GM06990 (cell line): ENCODE data around the gene ITPRIPL2.

Experiments used
- DNase-seq: peaks from one replicate; pipeline ENCODE4 v3.0.0-alpha.2; 2011; ENCODE audit not compliant: insufficient read length; ENCODE audit errors: extremely low read depth
- H3K27me3 ChIP-seq: replicated peaks from 2 replicates; pipeline ENCODE4 v1.6.0; 2011; ENCODE audit warnings: low read length; ENCODE audit not compliant: control insufficient read depth, insufficient read depth
- H3K36me3 ChIP-seq: 2 replicates; pipeline ENCODE4 v1.5.1; 2011; ENCODE audit warnings: low read length; ENCODE audit not compliant: control insufficient read depth, insufficient read depth
- H3K4me3 ChIP-seq: replicated peaks from 2 replicates; pipeline ENCODE4 v1.5.1; 2011; ENCODE audit warnings: low read depth, mild to moderate bottlenecking, control low read depth, low read length
- CTCF ChIP-seq: IDR thresholded peaks from 2 replicates; pipeline ENCODE4 v1.5.1; 2011; ENCODE audit warnings: low read length, control low read depth, mild to moderate bottlenecking, inconsistent platforms; ENCODE audit not compliant: insufficient read depth, poor library complexity, severe bottlenecking

Gene ITPRIPL2

DNA sequence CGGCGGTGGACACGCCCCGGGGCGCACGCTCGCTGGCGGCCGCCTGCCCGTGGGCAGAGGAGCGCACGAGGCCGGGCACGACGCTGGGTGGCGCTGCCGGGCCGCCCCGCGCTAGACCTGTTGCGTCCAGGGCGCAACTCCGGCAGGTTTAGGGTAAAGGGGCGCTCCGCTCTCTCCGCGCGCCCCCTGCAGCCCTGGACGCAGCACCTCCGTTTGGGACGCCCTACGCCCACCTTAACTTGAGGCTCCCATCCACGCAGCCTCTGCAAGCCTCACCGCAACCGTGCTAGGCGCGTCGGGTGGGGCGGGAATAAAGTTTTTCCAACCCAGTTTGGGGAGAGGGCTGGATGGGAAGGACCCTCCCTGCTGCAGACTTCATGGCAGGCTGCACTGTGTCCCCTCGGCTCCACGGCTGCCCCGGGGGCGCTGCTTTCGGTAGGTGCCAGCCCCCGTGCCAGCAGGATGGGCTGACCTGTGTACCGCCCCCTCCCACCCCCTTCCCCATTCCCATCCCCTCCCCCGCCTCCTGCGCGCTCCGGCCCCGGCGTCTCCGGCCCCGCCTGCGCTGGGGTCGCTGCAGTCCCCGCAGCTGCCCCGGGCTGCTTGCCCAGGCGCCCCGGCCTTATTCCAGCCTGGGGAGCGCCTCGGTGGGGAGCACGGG, 54.1 kb downstream of the ITPRIPL2 start, which contains the start of gene SYT17:
Gene SYT17 (plus strand): TSS at position 531 of the 661 bp plus-strand sequence. CDS start 407 bp downstream, outside the sequence.
- DNase-seq = peak; percentile 86
- no peaks in the 10 kb centered on the region; the same call in 1 of the 2 replicates for H3K27me3 ChIP-seq
- no peaks in the 10 kb centered on the region for H3K36me3 ChIP-seq
- TF ChIP-seq CTCF = peak; percentile 62
- H3K4me3 ChIP-seq = peak within 1 kb of the TSS; percentile 37

DNA sequence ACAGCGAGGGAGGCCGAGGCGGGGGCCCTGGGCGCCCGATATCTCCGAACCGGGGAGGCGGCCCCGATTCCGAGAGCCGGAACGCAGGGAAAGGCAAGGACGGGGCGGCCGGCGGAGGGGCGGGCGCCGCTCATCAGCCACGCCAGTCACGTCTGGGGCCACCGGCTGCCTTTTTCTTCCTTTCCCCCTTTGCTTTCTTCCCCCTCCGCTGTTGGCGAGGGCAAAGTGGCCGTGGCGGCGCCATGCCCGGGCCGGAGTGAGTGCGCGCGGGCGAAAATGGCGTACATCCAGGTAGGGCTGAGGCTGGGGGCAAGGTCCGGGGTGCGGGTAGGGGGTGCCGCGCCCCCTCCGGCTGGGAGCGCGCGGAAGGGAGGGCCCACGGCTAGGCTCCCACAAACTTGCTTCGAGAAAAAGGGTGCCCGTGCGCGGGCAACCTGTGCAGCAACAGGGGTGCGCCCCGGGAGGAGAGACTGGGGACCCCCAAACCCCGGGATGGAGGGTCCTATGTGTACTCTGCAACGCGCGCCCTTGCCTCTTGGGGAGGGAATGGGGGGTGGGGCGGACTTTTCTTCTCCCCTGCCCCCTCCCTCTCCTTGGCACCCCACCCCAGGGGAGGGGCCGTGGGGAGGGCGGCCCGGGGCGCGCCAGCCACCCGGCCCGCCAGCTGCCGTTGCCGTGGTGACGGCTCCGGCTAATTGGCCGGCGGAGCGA, 54.8 kb downstream of the ITPRIPL2 start:
- DNase-seq = peak; percentile 22
- H3K4me3 ChIP-seq = peak overlapping the region; percentile 37

DNA sequence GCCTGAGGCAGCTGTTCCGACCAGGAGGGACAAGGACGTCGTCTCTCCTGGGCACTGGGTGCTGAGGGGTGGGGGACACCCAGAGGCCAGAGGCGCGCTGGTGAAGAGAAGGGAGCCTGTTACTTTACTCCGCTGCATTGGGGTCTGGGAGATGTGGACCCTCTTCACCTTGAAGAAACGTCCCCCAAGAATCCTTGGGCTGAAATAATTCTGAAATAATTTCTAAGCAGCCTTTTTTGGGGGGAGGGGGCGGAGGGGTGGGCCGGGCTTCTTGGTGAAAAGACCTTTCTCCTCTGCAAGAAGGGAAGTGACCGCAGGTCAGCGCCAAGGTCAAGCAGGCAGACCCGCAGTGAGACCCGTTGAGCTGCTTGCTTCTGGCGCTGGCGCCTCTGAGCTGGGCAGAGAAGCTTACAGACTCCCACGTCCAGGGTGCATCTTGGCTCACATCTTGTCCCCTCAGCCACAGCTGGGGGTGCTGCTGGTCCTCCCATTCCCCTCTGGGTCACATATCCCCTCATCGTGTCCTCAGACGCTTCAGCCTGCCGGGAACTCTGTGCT, 55.4 kb downstream of the ITPRIPL2 start:
- no peaks in the 10 kb centered on the region for H3K36me3 ChIP-seq
- DNase-seq = no peak
- H3K4me3 ChIP-seq = no peak overlapping the region
- TF ChIP-seq CTCF = no peak
- no peaks in the 10 kb centered on the region; the same call in 1 of the 2 replicates for H3K27me3 ChIP-seq

More for the DNA sequence above, 54.8 kb downstream of the ITPRIPL2 start:
- no peak for TF ChIP-seq CTCF
- H3K27me3 ChIP-seq = no peaks in the 10 kb centered on the region; the same call in 1 of the 2 replicates
- H3K36me3 ChIP-seq = no peaks in the 10 kb centered on the region

- DNase-seq = no peak
- H3K36me3 ChIP-seq = no peaks in the 10 kb centered on the region
- no peak overlapping the region for H3K4me3 ChIP-seq
- no peak for TF ChIP-seq CTCF
- H3K27me3 ChIP-seq = no peaks in the 10 kb centered on the region; the same call in 1 of the 2 replicates
These were observed 56.4 kb downstream of the ITPRIPL2 start for GRCh38 chr16:19170043-19170655.
